ENCODE measurements around the gene ST8SIA5.

ST8SIA5 gene

GRCh38 chr18:46622451-46622850 lies 134.4 kb downstream of the ST8SIA5 start:
- TF ChIP-seq, protein P1, sequence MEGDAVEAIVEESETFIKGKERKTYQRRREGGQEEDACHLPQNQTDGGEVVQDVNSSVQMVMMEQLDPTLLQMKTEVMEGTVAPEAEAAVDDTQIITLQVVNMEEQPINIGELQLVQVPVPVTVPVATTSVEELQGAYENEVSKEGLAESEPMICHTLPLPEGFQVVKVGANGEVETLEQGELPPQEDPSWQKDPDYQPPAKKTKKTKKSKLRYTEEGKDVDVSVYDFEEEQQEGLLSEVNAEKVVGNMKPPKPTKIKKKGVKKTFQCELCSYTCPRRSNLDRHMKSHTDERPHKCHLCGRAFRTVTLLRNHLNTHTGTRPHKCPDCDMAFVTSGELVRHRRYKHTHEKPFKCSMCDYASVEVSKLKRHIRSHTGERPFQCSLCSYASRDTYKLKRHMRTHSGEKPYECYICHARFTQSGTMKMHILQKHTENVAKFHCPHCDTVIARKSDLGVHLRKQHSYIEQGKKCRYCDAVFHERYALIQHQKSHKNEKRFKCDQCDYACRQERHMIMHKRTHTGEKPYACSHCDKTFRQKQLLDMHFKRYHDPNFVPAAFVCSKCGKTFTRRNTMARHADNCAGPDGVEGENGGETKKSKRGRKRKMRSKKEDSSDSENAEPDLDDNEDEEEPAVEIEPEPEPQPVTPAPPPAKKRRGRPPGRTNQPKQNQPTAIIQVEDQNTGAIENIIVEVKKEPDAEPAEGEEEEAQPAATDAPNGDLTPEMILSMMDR (IDR thresholded peaks at IDR 0.05; ENCODE audit: low read depth, low read length), result no peak
- no peak for DNase-seq (ENCODE audit: extremely low read depth, low read depth)

DNA sequence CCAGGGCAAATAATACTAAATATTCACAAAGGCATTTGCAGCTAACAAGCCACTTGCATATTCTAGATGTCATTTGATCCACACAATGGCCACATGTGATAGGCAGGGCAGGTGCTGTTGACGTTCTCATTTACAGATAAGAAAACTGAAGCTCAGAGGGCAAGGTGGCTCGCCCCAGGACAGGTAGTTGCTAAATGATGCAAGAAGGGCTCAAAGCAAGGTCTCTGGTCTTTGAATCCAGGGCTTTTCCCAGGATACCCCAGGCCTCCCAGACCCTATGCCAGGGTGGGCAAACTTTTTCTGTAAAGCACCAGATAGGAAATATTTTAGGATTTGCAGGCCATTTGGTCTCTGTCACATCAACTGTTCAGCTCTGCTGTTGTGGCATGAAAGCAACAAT lies 135.0 kb downstream of the ST8SIA5 start:
- TF ChIP-seq, protein P1 (IDR thresholded peaks at IDR 0.05; ENCODE audit: low read depth, low read length), result no peak
- no peak for DNase-seq (ENCODE audit: extremely low read depth, low read depth)

GRCh38 chr18:46621111-46621766 lies 135.6 kb downstream of the ST8SIA5 start:
- TF ChIP-seq, protein P1 (IDR thresholded peaks at IDR 0.05; ENCODE audit: low read depth, low read length), result no peak
- DNase-seq (ENCODE audit: extremely low read depth, low read depth), result no peak

- no peak for DNase-seq (ENCODE audit: extremely low read depth, low read depth)
Measured at GRCh38 chr18:46619559-46619958, 137.3 kb downstream of the ST8SIA5 start.

More at GRCh38 chr18:46619559-46619958, 137.3 kb downstream of the ST8SIA5 start:
- TF ChIP-seq, protein P1 (IDR thresholded peaks at IDR 0.05; ENCODE audit: low read depth, low read length), result no peak

All from AG09319 (cell line).